HCT116 (cell line): ENCODE results near the gene VCX. TPM values are rescaled to one million over a fixed set of nuclear protein-coding genes. Genes with fewer than 3 reads are reported as not detected.

Experiments
- ATAC-seq: fragments of 200-7000 bp; cut with Tn5 transposase; 2 replicates; pipeline ENCODE4 v1.9.1; 2020; ENCODE audit warnings: mild to moderate bottlenecking, moderate library complexity
- BruUV-seq: library from RNA; stranded (reverse); fragments of 400-500 nt; replicated peaks from 2 replicates; lab custom pipeline; 2021; lab: Mats Ljungman, UMichigan
- CTCF ChIA-PET: fragments of 300-600 bp; sonication (Branson Sonifier 250); formaldehyde crosslinking; loops from one replicate; lab custom pipeline; 2021; ENCODE audit warnings: antibody characterized with exemption; lab: Charles Lee
- POLR2A ChIA-PET: fragments of 300-600, 350-600 bp; sonication (Branson Sonifier 250); formaldehyde crosslinking; loops from one replicate; lab custom pipeline; 2021; ENCODE audit warnings: antibody characterized with exemption; lab: Charles Lee
- RAD21 ChIA-PET, 2 experiments: fragments of 300-600 bp; sonication (Branson Sonifier 250); formaldehyde crosslinking; loops; one replicate each; lab custom pipeline; 2023; ENCODE audit warnings: low total read pairs in 2 of 2; ENCODE audit not compliant: uncharacterized antibody in 2 of 2, unreplicated experiment in 2 of 2, low non-redundant PET in 1 of 2; lab: Charles Lee
- DNase-seq: peaks from one replicate; pipeline ENCODE4 v3.0.0-alpha.2; 2010; ENCODE audit warnings: low read depth, low spot score
- H2AFZ ChIP-seq: fragments of 200-600 bp; shearing (Covaris generic), sonication (generic); 2 replicates; pipeline ENCODE4 v1.6.1; 2017; ENCODE audit warnings: low read depth, mixed run types, mixed read lengths, antibody characterized with exemption, low read length; ENCODE audit not compliant: poor library complexity, severe bottlenecking
- H3K27ac ChIP-seq: 2 replicates; pipeline ENCODE4 v1.5.1; 2012; ENCODE audit warnings: low read depth, low read length
- H3K27me3 ChIP-seq: fragments of 200-600 bp; sonication (generic); 2 replicates; pipeline ENCODE4 v1.6.1; 2016; ENCODE audit warnings: mixed run types, low read length, mixed read lengths; ENCODE audit not compliant: insufficient read depth
- H3K36me3 ChIP-seq, 2 experiments: fragments of 200-500 bp in 1 of 2; fragments of 200-600 bp in 1 of 2; sonication (Bioruptor generic) in 1 of 2; sonication (generic) in 1 of 2; 2 replicates each; pipeline versions ENCODE4 v1.5.1 to v1.6.1; 2014 to 2016; ENCODE audit warnings: low read length in 2 of 2, inconsistent platforms in 1 of 2, mixed read lengths in 1 of 2, mixed run types in 1 of 2; ENCODE audit not compliant: insufficient read depth in 2 of 2, control insufficient read depth in 1 of 2
- H3K4me1 ChIP-seq, 2 experiments: fragments of 200-600 bp in 1 of 2; sonication (generic) in 1 of 2; 2 replicates each; pipeline versions ENCODE4 v1.5.1 to v1.6.1; 2012 to 2017; ENCODE audit warnings: low read length in 2 of 2, inconsistent platforms in 1 of 2, mild to moderate bottlenecking in 1 of 2, mixed read lengths in 1 of 2, mixed run types in 1 of 2, moderate library complexity in 1 of 2; ENCODE audit not compliant: insufficient read depth in 2 of 2, control insufficient read depth in 1 of 2
- H3K4me2 ChIP-seq: fragments of 200-600 bp; sonication (generic); 2 replicates; pipeline ENCODE4 v1.6.1; 2017; ENCODE audit warnings: mixed run types, low read length, mixed read lengths
- H3K4me3 ChIP-seq, 2 experiments: fragments of 200-600 bp in 1 of 2; sonication (generic) in 1 of 2; replicated peaks in 1 of 2; 2 replicates each; pipeline ENCODE4 v1.5.1; 2011 to 2016; ENCODE audit warnings: low read length in 2 of 2, control low read depth in 1 of 2, low read depth in 1 of 2, mild to moderate bottlenecking in 1 of 2, mixed read lengths in 1 of 2, mixed run types in 1 of 2
- H3K79me2 ChIP-seq: fragments of 200-600 bp; sonication (generic); 2 replicates; pipeline ENCODE4 v1.6.1; 2017; ENCODE audit warnings: mild to moderate bottlenecking, mixed run types, low read length, moderate library complexity, mixed read lengths; ENCODE audit not compliant: insufficient read depth
- H3K9ac ChIP-seq: fragments of 200-600 bp; sonication (generic); 2 replicates; pipeline ENCODE4 v1.6.1; 2016; ENCODE audit warnings: low read length, mixed read lengths
- H3K9me2 ChIP-seq: fragments of 200-600 bp; sonication (generic), shearing (Covaris generic); 2 replicates; pipeline ENCODE4 v1.6.1; 2017; ENCODE audit warnings: mixed run types, mild to moderate bottlenecking, moderate library complexity; ENCODE audit not compliant: insufficient read depth
- H3K9me3 ChIP-seq, 2 experiments: fragments of 200-500 bp in 1 of 2; fragments of 200-600 bp in 1 of 2; sonication (Bioruptor generic) in 1 of 2; sonication (generic) in 1 of 2; 2 replicates each; pipeline ENCODE4 v1.6.1; 2014 to 2017; ENCODE audit warnings: low read length in 2 of 2, mixed read lengths in 2 of 2, inconsistent platforms in 1 of 2, low read depth in 1 of 2, mild to moderate bottlenecking in 1 of 2, mixed run types in 1 of 2, moderate library complexity in 1 of 2; ENCODE audit not compliant: control insufficient read depth in 1 of 2, insufficient read depth in 1 of 2
- H4K20me1 ChIP-seq: fragments of 200-600 bp; sonication (generic), shearing (Covaris generic); 2 replicates; pipeline ENCODE4 v1.6.1; 2017; ENCODE audit warnings: mixed run types, mild to moderate bottlenecking, moderate library complexity; ENCODE audit not compliant: insufficient read depth
- CBX3 ChIP-seq: IDR thresholded peaks from 2 replicates; pipeline ENCODE4 v1.6.1; 2012; ENCODE audit warnings: low read depth
- CEBPB ChIP-seq: IDR thresholded peaks from 2 replicates; pipeline ENCODE4 v1.6.1; 2012; ENCODE audit warnings: low read depth
- EGR1 ChIP-seq: IDR thresholded peaks from 2 replicates; pipeline ENCODE4 v1.6.1; 2012; ENCODE audit warnings: low read depth
- ELF1 ChIP-seq: IDR thresholded peaks from 2 replicates; pipeline ENCODE4 v1.6.1; 2012; ENCODE audit warnings: low read depth, borderline replicate concordance
- JUND ChIP-seq: IDR thresholded peaks from 2 replicates; pipeline ENCODE4 v1.6.1; 2012
- POLR2A ChIP-seq: IDR thresholded peaks from 2 replicates; pipeline ENCODE4 v1.7.0; 2011; ENCODE audit warnings: borderline replicate concordance; ENCODE audit not compliant: insufficient read depth, insufficient read length; ENCODE audit errors: extremely low read depth
- RAD21 ChIP-seq: IDR thresholded peaks from 2 replicates; pipeline ENCODE4 v1.6.1; 2012; ENCODE audit warnings: low read depth, mild to moderate bottlenecking
- SP1 ChIP-seq: IDR thresholded peaks from 2 replicates; pipeline ENCODE4 v1.6.1; 2012; ENCODE audit warnings: low read depth
- YY1 ChIP-seq: IDR thresholded peaks from 2 replicates; pipeline ENCODE4 v1.6.1; 2011; ENCODE audit warnings: low read length, low read depth, moderate library complexity, mild to moderate bottlenecking; ENCODE audit not compliant: insufficient replicate concordance; ENCODE audit errors: extremely low read depth
- ZFX ChIP-seq: fragments of 450-650 bp; IDR thresholded peaks from 2 replicates; pipeline ENCODE4 v1.6.1; 2017
- ZNF274 ChIP-seq: fragments of 200-500 bp; sonication (Bioruptor generic); IDR thresholded peaks from 2 replicates; pipeline ENCODE4 v1.6.1; 2014; ENCODE audit warnings: mild to moderate bottlenecking, low read depth, low read length, inconsistent platforms
- intact Hi-C: fragments of 100-400 bp; cut with micrococcal nuclease; formaldehyde crosslinking; loops from 2 replicates; pipeline ENCODE4 v1.10.0; 2022
- total RNA-seq: library from RNA; stranded (reverse); gene quantifications from one replicate; pipeline ENCODE4 v1.2.1, GENCODE V29; 2021; ENCODE audit not compliant: unreplicated experiment
- TF ChIP-seq, protein P1 (sequence below): IDR thresholded peaks from 2 replicates; pipeline ENCODE4 v1.6.1; 2012
- TF ChIP-seq, protein P2 (sequence below): IDR thresholded peaks from 2 replicates; pipeline ENCODE4 v1.6.1; 2011; ENCODE audit warnings: mild to moderate bottlenecking, low read length, moderate library complexity; ENCODE audit not compliant: insufficient replicate concordance; ENCODE audit errors: extremely low read depth
- TF ChIP-seq, protein P3 (sequence below), 3 experiments: fragments of 200-600 bp in 1 of 3; sonication (generic) in 1 of 3; IDR thresholded peaks in 2 of 3; conservative IDR thresholded peaks in 1 of 3; 2 replicates each; pipeline ENCODE4 v1.5.1; 2012 to 2017; ENCODE audit warnings: low read depth in 2 of 3, low read length in 2 of 3, antibody characterized with exemption in 1 of 3, borderline replicate concordance in 1 of 3, control low read depth in 1 of 3, mild to moderate bottlenecking in 1 of 3, mixed read lengths in 1 of 3, mixed run types in 1 of 3, moderate library complexity in 1 of 3; ENCODE audit not compliant: insufficient read depth in 1 of 3
- TF ChIP-seq, protein P4 (sequence below): IDR thresholded peaks from 2 replicates; pipeline ENCODE4 v1.6.1; 2012
- TF ChIP-seq, protein P5 (sequence below): IDR thresholded peaks from 2 replicates; pipeline ENCODE4 v1.6.1; 2012; ENCODE audit warnings: low read depth

VCX gene
- total RNA-seq, 1 experiment from 2014 or later = not detected

DNA sequence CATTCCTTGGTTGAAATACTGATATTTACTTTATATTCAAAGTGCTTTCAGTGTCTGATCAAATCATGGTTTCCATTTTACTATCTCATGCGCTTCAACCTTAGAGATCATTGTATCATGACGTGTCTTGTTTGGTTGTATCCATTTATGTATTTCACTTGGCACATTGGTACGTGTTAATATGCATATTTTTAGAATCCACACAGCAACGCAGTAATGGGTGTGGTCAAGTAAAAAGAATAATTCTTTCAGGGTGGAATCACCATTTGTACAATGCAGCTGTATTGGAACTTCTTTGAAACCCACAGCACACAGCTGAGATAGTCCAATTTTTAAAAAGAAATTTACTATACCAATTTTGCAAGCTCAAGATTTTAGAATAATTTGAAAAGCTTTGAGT lies 29.1 kb downstream of the VCX start:
- ChIA-PET RAD21 (no interaction called here), CTCF (no interaction called here)
- intact Hi-C loops = no loop called here

More for the DNA sequence above, 29.1 kb downstream of the VCX start:
- no peaks in the 10 kb centered on the region for H3K27me3 ChIP-seq
- DNase-seq = no peak
- no peaks in the 10 kb centered on the region for H3K36me3 ChIP-seq
- BruUV-seq = no TSS peak
- POLR2A ChIA-PET = no interaction called here
- no peaks in the 10 kb centered on the region for H3K9me2 ChIP-seq
- no peaks in the 10 kb centered on the region for H3K79me2 ChIP-seq
- H3K27ac ChIP-seq = no peak overlapping the region
- H3K9me3 ChIP-seq = no peaks in the 10 kb centered on the region
- H2AFZ ChIP-seq = no peak overlapping the region
- H3K4me1 ChIP-seq = no peaks in the 10 kb centered on the region
- ATAC-seq = no peak
- H3K9ac ChIP-seq = no peak overlapping the region
- no peaks in the 10 kb centered on the region for H4K20me1 ChIP-seq
- TF ChIP-seq POLR2A = no peak
- TF ChIP-seq CEBPB = no peak
- no peak for TF ChIP-seq YY1
- TF ChIP-seq JUND = no peak
- TF ChIP-seq, protein P1, sequence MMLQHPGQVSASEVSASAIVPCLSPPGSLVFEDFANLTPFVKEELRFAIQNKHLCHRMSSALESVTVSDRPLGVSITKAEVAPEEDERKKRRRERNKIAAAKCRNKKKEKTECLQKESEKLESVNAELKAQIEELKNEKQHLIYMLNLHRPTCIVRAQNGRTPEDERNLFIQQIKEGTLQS = no peak
- no peak for TF ChIP-seq ZFX
- TF ChIP-seq, protein P2, sequence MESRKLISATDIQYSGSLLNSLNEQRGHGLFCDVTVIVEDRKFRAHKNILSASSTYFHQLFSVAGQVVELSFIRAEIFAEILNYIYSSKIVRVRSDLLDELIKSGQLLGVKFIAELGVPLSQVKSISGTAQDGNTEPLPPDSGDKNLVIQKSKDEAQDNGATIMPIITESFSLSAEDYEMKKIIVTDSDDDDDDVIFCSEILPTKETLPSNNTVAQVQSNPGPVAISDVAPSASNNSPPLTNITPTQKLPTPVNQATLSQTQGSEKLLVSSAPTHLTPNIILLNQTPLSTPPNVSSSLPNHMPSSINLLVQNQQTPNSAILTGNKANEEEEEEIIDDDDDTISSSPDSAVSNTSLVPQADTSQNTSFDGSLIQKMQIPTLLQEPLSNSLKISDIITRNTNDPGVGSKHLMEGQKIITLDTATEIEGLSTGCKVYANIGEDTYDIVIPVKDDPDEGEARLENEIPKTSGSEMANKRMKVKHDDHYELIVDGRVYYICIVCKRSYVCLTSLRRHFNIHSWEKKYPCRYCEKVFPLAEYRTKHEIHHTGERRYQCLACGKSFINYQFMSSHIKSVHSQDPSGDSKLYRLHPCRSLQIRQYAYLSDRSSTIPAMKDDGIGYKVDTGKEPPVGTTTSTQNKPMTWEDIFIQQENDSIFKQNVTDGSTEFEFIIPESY = no peak
- TF ChIP-seq, protein P3, sequence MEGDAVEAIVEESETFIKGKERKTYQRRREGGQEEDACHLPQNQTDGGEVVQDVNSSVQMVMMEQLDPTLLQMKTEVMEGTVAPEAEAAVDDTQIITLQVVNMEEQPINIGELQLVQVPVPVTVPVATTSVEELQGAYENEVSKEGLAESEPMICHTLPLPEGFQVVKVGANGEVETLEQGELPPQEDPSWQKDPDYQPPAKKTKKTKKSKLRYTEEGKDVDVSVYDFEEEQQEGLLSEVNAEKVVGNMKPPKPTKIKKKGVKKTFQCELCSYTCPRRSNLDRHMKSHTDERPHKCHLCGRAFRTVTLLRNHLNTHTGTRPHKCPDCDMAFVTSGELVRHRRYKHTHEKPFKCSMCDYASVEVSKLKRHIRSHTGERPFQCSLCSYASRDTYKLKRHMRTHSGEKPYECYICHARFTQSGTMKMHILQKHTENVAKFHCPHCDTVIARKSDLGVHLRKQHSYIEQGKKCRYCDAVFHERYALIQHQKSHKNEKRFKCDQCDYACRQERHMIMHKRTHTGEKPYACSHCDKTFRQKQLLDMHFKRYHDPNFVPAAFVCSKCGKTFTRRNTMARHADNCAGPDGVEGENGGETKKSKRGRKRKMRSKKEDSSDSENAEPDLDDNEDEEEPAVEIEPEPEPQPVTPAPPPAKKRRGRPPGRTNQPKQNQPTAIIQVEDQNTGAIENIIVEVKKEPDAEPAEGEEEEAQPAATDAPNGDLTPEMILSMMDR (IDR thresholded peaks at IDR 0.05 in 2 of 3, conservative IDR thresholded peaks at IDR 0.05 in 1 of 3; ENCODE audit: borderline replicate concordance in 1 of 3, insufficient read depth in 1 of 3, low read depth in 2 of 3, low read length in 2 of 3) = no peak
- no peak for TF ChIP-seq SP1
- TF ChIP-seq, protein P4, sequence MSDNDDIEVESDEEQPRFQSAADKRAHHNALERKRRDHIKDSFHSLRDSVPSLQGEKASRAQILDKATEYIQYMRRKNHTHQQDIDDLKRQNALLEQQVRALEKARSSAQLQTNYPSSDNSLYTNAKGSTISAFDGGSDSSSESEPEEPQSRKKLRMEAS = no peak
- no peak for TF ChIP-seq ELF1
- TF ChIP-seq ZNF274 = no peak
- TF ChIP-seq RAD21 = no peak
- no peak for TF ChIP-seq CBX3
- TF ChIP-seq EGR1 = no peak
- TF ChIP-seq, protein P5, sequence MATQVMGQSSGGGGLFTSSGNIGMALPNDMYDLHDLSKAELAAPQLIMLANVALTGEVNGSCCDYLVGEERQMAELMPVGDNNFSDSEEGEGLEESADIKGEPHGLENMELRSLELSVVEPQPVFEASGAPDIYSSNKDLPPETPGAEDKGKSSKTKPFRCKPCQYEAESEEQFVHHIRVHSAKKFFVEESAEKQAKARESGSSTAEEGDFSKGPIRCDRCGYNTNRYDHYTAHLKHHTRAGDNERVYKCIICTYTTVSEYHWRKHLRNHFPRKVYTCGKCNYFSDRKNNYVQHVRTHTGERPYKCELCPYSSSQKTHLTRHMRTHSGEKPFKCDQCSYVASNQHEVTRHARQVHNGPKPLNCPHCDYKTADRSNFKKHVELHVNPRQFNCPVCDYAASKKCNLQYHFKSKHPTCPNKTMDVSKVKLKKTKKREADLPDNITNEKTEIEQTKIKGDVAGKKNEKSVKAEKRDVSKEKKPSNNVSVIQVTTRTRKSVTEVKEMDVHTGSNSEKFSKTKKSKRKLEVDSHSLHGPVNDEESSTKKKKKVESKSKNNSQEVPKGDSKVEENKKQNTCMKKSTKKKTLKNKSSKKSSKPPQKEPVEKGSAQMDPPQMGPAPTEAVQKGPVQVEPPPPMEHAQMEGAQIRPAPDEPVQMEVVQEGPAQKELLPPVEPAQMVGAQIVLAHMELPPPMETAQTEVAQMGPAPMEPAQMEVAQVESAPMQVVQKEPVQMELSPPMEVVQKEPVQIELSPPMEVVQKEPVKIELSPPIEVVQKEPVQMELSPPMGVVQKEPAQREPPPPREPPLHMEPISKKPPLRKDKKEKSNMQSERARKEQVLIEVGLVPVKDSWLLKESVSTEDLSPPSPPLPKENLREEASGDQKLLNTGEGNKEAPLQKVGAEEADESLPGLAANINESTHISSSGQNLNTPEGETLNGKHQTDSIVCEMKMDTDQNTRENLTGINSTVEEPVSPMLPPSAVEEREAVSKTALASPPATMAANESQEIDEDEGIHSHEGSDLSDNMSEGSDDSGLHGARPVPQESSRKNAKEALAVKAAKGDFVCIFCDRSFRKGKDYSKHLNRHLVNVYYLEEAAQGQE = no peak
- no peak overlapping the region for H3K4me2 ChIP-seq
- no peak overlapping the region for H3K4me3 ChIP-seq
